Caco-2 (cell line): ENCODE measurements around the gene SLC35F5. TPM values are rescaled to one million over a fixed set of nuclear protein-coding genes. Genes with fewer than 3 reads are reported as not detected.

Source experiments
- BruUV-seq: library from RNA; stranded (reverse); fragments of 400-500 nt; replicated peaks from 2 replicates; lab custom pipeline; 2021; lab: Mats Ljungman, UMichigan
- CTCF ChIA-PET: fragments of 300-600 bp; sonication (Branson Sonifier 250); formaldehyde crosslinking; loops from one replicate; lab custom pipeline; 2022; ENCODE audit warnings: antibody characterized with exemption; lab: Charles Lee
- POLR2A ChIA-PET: fragments of 300-600 bp; sonication (Branson Sonifier 250); formaldehyde crosslinking; loops from one replicate; lab custom pipeline; 2022; ENCODE audit warnings: antibody characterized with exemption; lab: Charles Lee
- DNase-seq, 2 experiments: peaks; one replicate each; pipeline versions ENCODE4 v3.0.0 to v3.0.0-alpha.2; 2020 to 2022
- H3K27me3 ChIP-seq: replicated peaks from 2 replicates; pipeline ENCODE4 v1.6.0; 2011; ENCODE audit warnings: low read length; ENCODE audit not compliant: control insufficient read depth, insufficient read depth
- H3K36me3 ChIP-seq: 2 replicates; pipeline ENCODE4 v1.5.1; 2011; ENCODE audit warnings: low read length; ENCODE audit not compliant: control insufficient read depth, insufficient read depth
- H3K4me1 ChIP-seq: fragments of 250-450 bp; sonication (Bioruptor Pico); 2 replicates; pipeline ENCODE4 v1.5.1; 2020; ENCODE audit warnings: mild to moderate bottlenecking
- H3K4me3 ChIP-seq: 2 replicates; pipeline ENCODE4 v1.5.1; 2011; ENCODE audit warnings: low read depth, mild to moderate bottlenecking, control low read depth, low read length
- H3K9me3 ChIP-seq: fragments of 250-450 bp; sonication (Bioruptor Pico); 2 replicates; pipeline ENCODE4 v1.5.1; 2020; ENCODE audit warnings: mild to moderate bottlenecking, moderate library complexity
- H3K27ac Mint-ChIP-seq: one replicate; pipeline ENCODE4 v1.8.0; 2022; ENCODE audit warnings: mixed read lengths; ENCODE audit not compliant: unreplicated experiment
- H3K27me3 Mint-ChIP-seq: one replicate; pipeline ENCODE4 v1.8.0; 2022; ENCODE audit warnings: mixed read lengths; ENCODE audit not compliant: insufficient read depth, unreplicated experiment
- H3K36me3 Mint-ChIP-seq: one replicate; pipeline ENCODE4 v1.8.0; 2022; ENCODE audit warnings: mild to moderate bottlenecking, mixed read lengths; ENCODE audit not compliant: insufficient read depth, unreplicated experiment
- H3K4me1 Mint-ChIP-seq: one replicate; pipeline ENCODE4 v1.8.0; 2022; ENCODE audit warnings: low read depth, mixed read lengths; ENCODE audit not compliant: unreplicated experiment
- H3K4me3 Mint-ChIP-seq: one replicate; pipeline ENCODE4 v1.8.0; 2022; ENCODE audit warnings: mild to moderate bottlenecking, moderate library complexity, mixed read lengths; ENCODE audit not compliant: unreplicated experiment
- H3K9me3 Mint-ChIP-seq: one replicate; pipeline ENCODE4 v1.8.0; 2022; ENCODE audit warnings: mixed read lengths; ENCODE audit not compliant: unreplicated experiment
- CTCF ChIP-seq, 2 experiments: fragments of 200-600 bp in 1 of 2; IDR thresholded peaks; 1 replicate in 1 of 2; 2 replicates in 1 of 2; pipeline versions ENCODE4 v1.5.1 to v1.8.0; 2011 to 2022; ENCODE audit warnings: antibody characterized with exemption in 1 of 2, control low read depth in 1 of 2, inconsistent platforms in 1 of 2, low read depth in 1 of 2, low read length in 1 of 2, mild to moderate bottlenecking in 1 of 2, moderate library complexity in 1 of 2; ENCODE audit not compliant: insufficient read depth in 1 of 2, severe bottlenecking in 1 of 2, unreplicated experiment in 1 of 2
- intact Hi-C: fragments of 100-400 bp; cut with micrococcal nuclease; formaldehyde crosslinking; loops from one replicate; pipeline ENCODE4 v1.10.0; 2022; ENCODE audit not compliant: unreplicated experiment
- total RNA-seq: library from RNA; stranded (reverse); gene quantifications from 2 replicates; pipeline ENCODE4 v1.2.3, GENCODE V29; 2022

The SLC35F5 gene
- total RNA-seq, 1 experiment from 2014 or later, result 149 TPM

- peak overlapping the region; percentile 77 for H3K4me3 Mint-ChIP-seq
- Histone ChIP-seq H3K27me3 (no peaks in the 10 kb centered on the region), H3K9me3 (no peaks in the 10 kb centered on the region), H3K36me3 (no peaks in the 10 kb centered on the region), H3K4me1 (peaks cover 9% of the 10 kb centered on the region), H3K4me3 (peak overlapping the region; percentile 81)
- ChIA-PET CTCF (no interaction called here), POLR2A (interaction anchor here (0.5 to 0.9 kb wide), 2 partner anchors 22 to 136 kb away, joined by 4 to 8 read pairs; no protein-coding TSS in a partner anchor)
- intact Hi-C loops, result loop anchor here (1.0 to 5.0 kb wide), 2 partner anchors 134 to 797 kb away; no protein-coding TSS in a partner anchor
- H3K27ac Mint-ChIP-seq, result peak overlapping the region; percentile 63
- no peak for DNase-seq
- no peaks in the 10 kb centered on the region for H3K9me3 Mint-ChIP-seq
- TF ChIP-seq CTCF (IDR thresholded peaks at IDR 0.05; ENCODE audit: insufficient read depth in 1 of 2, low read depth in 1 of 2, low read length in 1 of 2, severe bottlenecking in 1 of 2, unreplicated experiment in 1 of 2), result no peak
- H3K36me3 Mint-ChIP-seq, result peaks cover 43% of the 10 kb centered on the region
- H3K4me1 Mint-ChIP-seq, result peaks cover 5% of the 10 kb centered on the region
- H3K27me3 Mint-ChIP-seq, result no peaks in the 10 kb centered on the region
- TSS peak; percentile 43 for BruUV-seq
These were observed 1.2 kb downstream of the SLC35F5 start for GRCh38 chr2:113755035-113755834.

- peak overlapping the region; percentile 77 for H3K4me3 Mint-ChIP-seq
- DNase-seq, result no peak
- H3K27me3 Mint-ChIP-seq, result no peaks in the 10 kb centered on the region
- no peak for TF ChIP-seq CTCF (IDR thresholded peaks at IDR 0.05; ENCODE audit: insufficient read depth in 1 of 2, low read depth in 1 of 2, low read length in 1 of 2, severe bottlenecking in 1 of 2, unreplicated experiment in 1 of 2)
- H3K9me3 Mint-ChIP-seq, result no peaks in the 10 kb centered on the region
- Histone ChIP-seq H3K36me3 (0 out of 2 replicates have a peak, but pooled peaks cover under 1% of the 10 kb centered on the region), H3K9me3 (no peaks in the 10 kb centered on the region), H3K4me3 (no peak overlapping the region), H3K4me1 (peaks cover 9% of the 10 kb centered on the region), H3K27me3 (no peaks in the 10 kb centered on the region)
- intact Hi-C loops, result no loop called here
- no peak overlapping the region for H3K27ac Mint-ChIP-seq
- no TSS peak for BruUV-seq
- peaks cover 52% of the 10 kb centered on the region for H3K36me3 Mint-ChIP-seq
- ChIA-PET CTCF (no interaction called here), POLR2A (interaction anchor here (0.7 kb wide), 1 partner anchor 14 kb away, joined by 3 read pairs; no protein-coding TSS in a partner anchor)
- H3K4me1 Mint-ChIP-seq, result peaks cover 8% of the 10 kb centered on the region
These were observed 2.3 kb downstream of the SLC35F5 start for GRCh38 chr2:113754160-113754559.

GRCh38 chr2:113750385-113750784 is 6.1 kb downstream of the SLC35F5 start:
- no TSS peak for BruUV-seq
- no peak overlapping the region for H3K4me3 Mint-ChIP-seq
- H3K9me3 ChIP-seq, result no peaks in the 10 kb centered on the region
- H3K36me3 Mint-ChIP-seq, result peaks cover 79% of the 10 kb centered on the region
- no peaks in the 10 kb centered on the region for H3K27me3 ChIP-seq
- no peak overlapping the region for H3K4me3 ChIP-seq
- H3K27me3 Mint-ChIP-seq, result no peaks in the 10 kb centered on the region
- H3K36me3 ChIP-seq, result 0 out of 2 replicates have a peak, but pooled peaks cover 1% of the 10 kb centered on the region
- ChIA-PET POLR2A (no interaction called here), CTCF (no interaction called here)
- H3K4me1 ChIP-seq, result peaks cover 6% of the 10 kb centered on the region; the same call in 1 of the 2 replicates
- H3K4me1 Mint-ChIP-seq, result peaks cover 8% of the 10 kb centered on the region
- no peaks in the 10 kb centered on the region for H3K9me3 Mint-ChIP-seq
- no peak for DNase-seq
- intact Hi-C loops, result no loop called here
- H3K27ac Mint-ChIP-seq, result peak overlapping the region; percentile 15
- TF ChIP-seq CTCF (IDR thresholded peaks at IDR 0.05; ENCODE audit: insufficient read depth in 1 of 2, low read depth in 1 of 2, low read length in 1 of 2, severe bottlenecking in 1 of 2, unreplicated experiment in 1 of 2), result no peak
